Measurements from ENCODE around the gene ANXA5.
"Not testable (repeated sequence)": the region's sequence is repeated elsewhere in the genome, so short reads cannot be mapped to it uniquely, and the experiment has no call there.

ANXA5 gene

GRCh38 chr4:121696581-121697461, at the start of gene ANXA5:
TSS of gene ANXA5 (minus strand) at chr4:121696980. CDS start at chr4:121696589, 391 bp downstream.
- FAIRE-seq (peak; percentile 93), DNase-seq (ENCODE audit: insufficient read length, low spot score) (peak; percentile 80)

- no peak for FAIRE-seq
- no peak for DNase-seq (ENCODE audit: insufficient read length, low spot score)
These were observed 46.0 kb upstream of the ANXA5 start for GRCh38 chr4:121742794-121743193.

GRCh38 chr4:121741751-121742150, 45.0 kb upstream of the ANXA5 start:
- FAIRE-seq (no peak), DNase-seq (ENCODE audit: insufficient read length, low spot score) (no peak)

- FAIRE-seq: no peak
- DNase-seq (ENCODE audit: insufficient read length, low spot score): no peak
These were observed 44.1 kb upstream of the ANXA5 start for GRCh38 chr4:121740796-121741409.

- DNase-seq (ENCODE audit: insufficient read length, low spot score): no peak
- no peak for FAIRE-seq
These were observed 42.8 kb upstream of the ANXA5 start for GRCh38 chr4:121739575-121739974.

- DNase-seq (ENCODE audit: insufficient read length, low spot score) (no peak), FAIRE-seq (no peak)
These were observed 42.2 kb upstream of the ANXA5 start for GRCh38 chr4:121738780-121739535.

- FAIRE-seq: no peak
- DNase-seq (ENCODE audit: insufficient read length, low spot score): no peak
These were observed 41.2 kb upstream of the ANXA5 start for GRCh38 chr4:121737846-121738554.

GRCh38 chr4:121736735-121737351, 40.1 kb upstream of the ANXA5 start:
- DNase-seq (ENCODE audit: insufficient read length, low spot score) (peak; percentile 71), FAIRE-seq (peak; percentile 9)

- DNase-seq (ENCODE audit: insufficient read length, low spot score) (no peak), FAIRE-seq (no peak)
These were observed 37.8 kb upstream of the ANXA5 start for GRCh38 chr4:121734571-121734970.

- no peak for FAIRE-seq
- DNase-seq (ENCODE audit: insufficient read length, low spot score): no peak
These were observed 37.2 kb upstream of the ANXA5 start for GRCh38 chr4:121733942-121734341.

- not testable (repeated sequence) for FAIRE-seq; DNase-seq (ENCODE audit: insufficient read length, low spot score)
These were observed 33.0 kb upstream of the ANXA5 start for GRCh38 chr4:121729753-121730152.

- DNase-seq (ENCODE audit: insufficient read length, low spot score) (peak; percentile 17), FAIRE-seq (no peak)
These were observed 32.0 kb upstream of the ANXA5 start for GRCh38 chr4:121728798-121729226.

GRCh38 chr4:121728066-121728465, 31.3 kb upstream of the ANXA5 start:
- no peak for FAIRE-seq
- DNase-seq (ENCODE audit: insufficient read length, low spot score): no peak

- DNase-seq (ENCODE audit: insufficient read length, low spot score) (peak; percentile 51), FAIRE-seq (no peak)
These were observed 30.0 kb upstream of the ANXA5 start for GRCh38 chr4:121726642-121727268.

GRCh38 chr4:121724671-121725070, 27.9 kb upstream of the ANXA5 start:
- FAIRE-seq: no peak
- no peak for DNase-seq (ENCODE audit: insufficient read length, low spot score)

GRCh38 chr4:121721700-121722099, 24.9 kb upstream of the ANXA5 start:
- FAIRE-seq (no peak), DNase-seq (ENCODE audit: insufficient read length, low spot score) (no peak)

GRCh38 chr4:121720109-121720508, 23.3 kb upstream of the ANXA5 start:
- no peak for FAIRE-seq

GRCh38 chr4:121717680-121718237, 21.0 kb upstream of the ANXA5 start:
- DNase-seq (ENCODE audit: insufficient read length, low spot score) (no peak), FAIRE-seq (no peak)

More at GRCh38 chr4:121720109-121720508, 23.3 kb upstream of the ANXA5 start:
- DNase-seq (ENCODE audit: insufficient read length, low spot score): no peak

- DNase-seq (ENCODE audit: insufficient read length, low spot score): no peak
- no peak for FAIRE-seq
These were observed 17.8 kb upstream of the ANXA5 start for GRCh38 chr4:121714548-121714947.

All from HTR-8/SVneo (cell line).